Glutamatergic neuron (in vitro differentiated cells): ENCODE data around the gene PSMC3IP. TPM values are rescaled to one million over a fixed set of nuclear protein-coding genes. Genes with fewer than 3 reads are reported as not detected.
"Not testable (repeated sequence)": the region's sequence is repeated elsewhere in the genome, so short reads cannot be mapped to it uniquely, and the experiment has no call there.

Experiments
- DNase-seq: peaks from one replicate; pipeline ENCODE4 v3.0.0; 2022
- H3K27ac Mint-ChIP-seq: one replicate; pipeline ENCODE4 v1.8.0; 2020; ENCODE audit warnings: mild to moderate bottlenecking, mixed read lengths, inconsistent platforms; ENCODE audit not compliant: unreplicated experiment
- H3K27me3 Mint-ChIP-seq: one replicate; pipeline ENCODE4 v1.8.0; 2020; ENCODE audit warnings: mild to moderate bottlenecking, moderate library complexity, mixed read lengths, inconsistent platforms; ENCODE audit not compliant: unreplicated experiment
- H3K36me3 Mint-ChIP-seq: one replicate; pipeline ENCODE4 v1.8.0; 2020; ENCODE audit warnings: mild to moderate bottlenecking, mixed read lengths, inconsistent platforms; ENCODE audit not compliant: unreplicated experiment
- H3K4me1 Mint-ChIP-seq: one replicate; pipeline ENCODE4 v1.8.0; 2020; ENCODE audit warnings: mild to moderate bottlenecking, low read depth, mixed read lengths, inconsistent platforms; ENCODE audit not compliant: unreplicated experiment
- H3K4me3 Mint-ChIP-seq: one replicate; pipeline ENCODE4 v1.8.0; 2020; ENCODE audit warnings: mild to moderate bottlenecking, mixed read lengths, inconsistent platforms; ENCODE audit not compliant: unreplicated experiment
- H3K9me3 Mint-ChIP-seq: one replicate; pipeline ENCODE4 v1.8.0; 2020; ENCODE audit warnings: mild to moderate bottlenecking, moderate library complexity, mixed read lengths, inconsistent platforms; ENCODE audit not compliant: unreplicated experiment
- total RNA-seq: library from RNA; stranded (reverse); fragmentation: NEBNext Ultra II Directional; extraction: Animal tissue kit (Norgen Biotek cat#: 25700); gene quantifications from one replicate; pipeline ENCODE4 v1.2.1, GENCODE V29; 2021; ENCODE audit not compliant: unreplicated experiment
- TF ChIP-seq, protein P1 (sequence below): fragments of 200-600 bp; sonication (generic); IDR thresholded peaks from one replicate; pipeline ENCODE4 v1.5.0; 2021; ENCODE audit not compliant: partially characterized antibody, unreplicated experiment

Gene PSMC3IP
- total RNA-seq, 1 donor from 2014 or later: 12.0 TPM

- H3K27me3 Mint-ChIP-seq: peaks cover 3% of the 10 kb centered on the region
- peaks cover 5% of the 10 kb centered on the region for H3K36me3 Mint-ChIP-seq
- DNase-seq: no peak
- H3K9me3 Mint-ChIP-seq: no peaks in the 10 kb centered on the region
- H3K4me3 Mint-ChIP-seq: no peak overlapping the region
- TF ChIP-seq, protein P1, sequence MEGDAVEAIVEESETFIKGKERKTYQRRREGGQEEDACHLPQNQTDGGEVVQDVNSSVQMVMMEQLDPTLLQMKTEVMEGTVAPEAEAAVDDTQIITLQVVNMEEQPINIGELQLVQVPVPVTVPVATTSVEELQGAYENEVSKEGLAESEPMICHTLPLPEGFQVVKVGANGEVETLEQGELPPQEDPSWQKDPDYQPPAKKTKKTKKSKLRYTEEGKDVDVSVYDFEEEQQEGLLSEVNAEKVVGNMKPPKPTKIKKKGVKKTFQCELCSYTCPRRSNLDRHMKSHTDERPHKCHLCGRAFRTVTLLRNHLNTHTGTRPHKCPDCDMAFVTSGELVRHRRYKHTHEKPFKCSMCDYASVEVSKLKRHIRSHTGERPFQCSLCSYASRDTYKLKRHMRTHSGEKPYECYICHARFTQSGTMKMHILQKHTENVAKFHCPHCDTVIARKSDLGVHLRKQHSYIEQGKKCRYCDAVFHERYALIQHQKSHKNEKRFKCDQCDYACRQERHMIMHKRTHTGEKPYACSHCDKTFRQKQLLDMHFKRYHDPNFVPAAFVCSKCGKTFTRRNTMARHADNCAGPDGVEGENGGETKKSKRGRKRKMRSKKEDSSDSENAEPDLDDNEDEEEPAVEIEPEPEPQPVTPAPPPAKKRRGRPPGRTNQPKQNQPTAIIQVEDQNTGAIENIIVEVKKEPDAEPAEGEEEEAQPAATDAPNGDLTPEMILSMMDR: no peak
- peak overlapping the region; percentile 52 for H3K27ac Mint-ChIP-seq
- H3K4me1 Mint-ChIP-seq: peaks cover 4% of the 10 kb centered on the region
These were observed 40.5 kb upstream of the PSMC3IP start for GRCh38 chr17:42617956-42618431.

GRCh38 chr17:42613699-42614295 is 36.3 kb upstream of the PSMC3IP start:
- Mint-ChIP-seq H3K27me3 (peaks cover 3% of the 10 kb centered on the region), H3K36me3 (peaks cover 5% of the 10 kb centered on the region), H3K9me3 (peaks cover 2% of the 10 kb centered on the region), H3K27ac (no peak overlapping the region), H3K4me3 (no peak overlapping the region), H3K4me1 (peaks cover 4% of the 10 kb centered on the region)
- no peak for DNase-seq
- TF ChIP-seq, protein P1: no peak

DNA sequence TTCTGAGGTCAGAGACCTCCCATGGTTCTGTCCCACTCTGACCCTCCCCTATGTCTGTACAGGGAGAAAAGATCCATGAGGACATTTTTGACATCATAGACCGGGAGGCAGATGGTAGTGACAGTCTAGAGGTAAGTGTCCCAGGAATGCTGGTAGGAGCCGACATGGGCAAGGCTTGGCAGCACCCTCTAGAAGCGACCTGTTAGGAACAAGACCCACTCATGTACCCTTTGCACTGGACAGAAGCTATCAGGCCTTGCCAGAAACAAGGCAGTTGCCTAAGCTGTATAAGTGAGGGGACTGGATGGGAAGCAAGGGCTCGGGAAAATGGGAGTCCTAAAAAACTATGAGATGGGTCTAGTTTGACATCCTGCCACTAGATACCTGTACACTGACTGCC is 34.5 kb upstream of the PSMC3IP start:
- H3K4me3 Mint-ChIP-seq: peak overlapping the region; percentile 55

DNA sequence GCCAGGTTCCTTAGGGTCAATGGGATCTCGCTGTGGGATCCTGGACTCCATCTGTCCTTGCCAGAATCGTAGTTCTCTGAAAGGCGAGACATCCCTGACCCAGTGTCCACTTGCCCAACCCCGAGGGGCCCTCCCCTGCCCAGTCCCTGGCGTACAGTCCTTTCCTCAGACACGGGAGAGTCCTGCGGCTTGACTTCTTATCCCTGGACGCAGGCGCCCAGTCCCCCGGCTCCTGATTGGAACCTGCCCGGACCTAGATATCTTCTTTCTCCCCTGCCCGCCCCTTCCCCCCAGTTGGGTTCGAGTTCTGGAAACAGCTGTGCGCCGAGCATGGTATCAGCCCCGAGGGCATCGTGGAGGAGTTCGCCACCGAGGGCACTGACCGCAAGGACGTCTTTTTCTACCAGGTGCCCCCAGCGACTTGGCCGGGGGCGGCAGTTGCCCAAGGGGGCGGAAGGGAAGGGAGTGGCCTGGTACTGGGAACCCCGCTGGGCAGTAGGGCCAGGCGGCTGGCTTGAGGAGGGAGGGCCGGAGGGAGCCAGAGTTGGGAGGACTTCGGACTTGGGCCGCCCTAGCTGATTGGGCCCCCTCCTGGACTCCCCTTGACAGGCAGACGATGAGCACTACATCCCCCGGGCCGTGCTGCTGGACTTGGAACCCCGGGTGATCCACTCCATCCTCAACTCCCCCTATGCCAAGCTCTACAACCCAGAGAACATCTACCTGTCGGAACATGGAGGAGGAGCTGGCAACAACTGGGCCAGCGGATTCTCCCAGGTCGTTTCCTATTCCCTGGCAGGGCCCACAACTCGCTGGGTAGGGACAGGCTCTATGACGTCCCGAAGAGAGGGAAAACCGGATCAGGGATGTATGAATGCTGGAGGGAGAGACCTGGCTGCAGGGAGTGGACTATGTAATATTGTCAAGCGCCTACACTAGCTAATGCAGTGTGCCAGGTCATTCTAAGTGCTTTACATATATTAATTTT is 32.6 kb upstream of the PSMC3IP start:
- Mint-ChIP-seq H3K27ac (peak overlapping the region; percentile 76), H3K4me3 (peak overlapping the region; percentile 96)
- DNase-seq: peak; percentile 28
- H3K27me3 Mint-ChIP-seq, H3K4me1 Mint-ChIP-seq, H3K36me3 Mint-ChIP-seq, H3K9me3 Mint-ChIP-seq: not testable (repeated sequence)

More for the DNA sequence above, 34.5 kb upstream of the PSMC3IP start:
- TF ChIP-seq, protein P1: no peak
- H3K36me3 Mint-ChIP-seq: peaks cover 5% of the 10 kb centered on the region
- peaks cover 7% of the 10 kb centered on the region for H3K27me3 Mint-ChIP-seq
- DNase-seq: no peak
- peaks cover 2% of the 10 kb centered on the region for H3K4me1 Mint-ChIP-seq
- peak overlapping the region; percentile 8 for H3K27ac Mint-ChIP-seq
- peaks cover 7% of the 10 kb centered on the region for H3K9me3 Mint-ChIP-seq

GRCh38 chr17:42609182-42609813 is 31.8 kb upstream of the PSMC3IP start, which contains the start of the genes RETREG3 and TUBG1:
Gene RETREG3 (minus strand): TSS chr17:42609374. CDS start chr17:42609324, 50 bp downstream.
Gene TUBG1 (plus strand): TSS chr17:42609683. CDS start chr17:42609738, 55 bp downstream.
- H3K27me3 Mint-ChIP-seq: peaks cover 5% of the 10 kb centered on the region
- H3K36me3 Mint-ChIP-seq: peaks cover 5% of the 10 kb centered on the region
- DNase-seq: peak; percentile 99
- TF ChIP-seq, protein P1: no peak
- peak within 1 kb of the TSS; percentile 97 for H3K27ac Mint-ChIP-seq
- H3K4me1 Mint-ChIP-seq: peaks cover 2% of the 10 kb centered on the region
- peak within 1 kb of the TSS; percentile 96 for H3K4me3 Mint-ChIP-seq
- peaks cover 7% of the 10 kb centered on the region for H3K9me3 Mint-ChIP-seq
